Endometrium (tissue), 2 donors: Measurements from ENCODE around the gene USP5.

Source experiments
- FAIRE-seq: peaks from 2 replicates; lab custom pipeline; 2012; peaks lifted over from hg19 to GRCh38; lab: Jason Lieb, UNC
- donor health status: control.
- donor health status: control.

USP5 gene

GRCh38 chr12:6914947-6915788 lies 63.2 kb downstream of the USP5 start:
- FAIRE-seq = no peak

DNA sequence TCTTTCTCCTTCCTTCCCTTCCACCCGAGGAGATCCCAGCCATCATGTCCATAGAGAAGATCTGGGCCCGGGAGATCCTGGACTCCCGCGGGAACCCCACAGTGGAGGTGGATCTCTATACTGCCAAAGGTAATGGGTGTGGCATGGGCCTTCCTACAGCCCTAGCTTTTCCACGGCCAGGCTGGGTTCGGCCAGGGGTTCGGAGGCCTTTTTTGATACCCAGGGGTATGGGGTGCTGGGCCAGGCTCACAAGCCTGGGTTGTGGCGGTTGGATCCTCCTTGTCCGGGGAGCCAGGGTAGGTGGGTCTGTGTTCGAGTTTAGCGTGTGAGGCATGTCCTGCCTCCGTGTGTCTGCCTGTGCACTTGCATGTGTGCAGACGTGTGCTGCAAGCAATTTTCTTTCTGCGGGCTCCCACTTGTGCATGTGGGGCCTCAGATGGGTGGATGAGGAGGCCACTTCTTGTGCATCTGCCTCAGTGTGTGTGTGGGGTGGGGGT lies 63.9 kb downstream of the USP5 start:
- no peak for FAIRE-seq
